Activated CD8-positive, alpha-beta memory T cell treated with anti-CD3 and anti-CD28 coated beads, Interleukin-2, amount 50 U/mL, for 1 hour (primary cell): ENCODE results near the gene DPAGT1.
A peak's percentile ranks its signal among the peaks of the same experiment; 100 is the strongest.
"Not testable (repeated sequence)": the region's sequence is repeated elsewhere in the genome, so short reads cannot be mapped to it uniquely, and the experiment has no call there.

Experiments
- DNase-seq: peaks from one replicate; pipeline ENCODE4 v3.0.0-alpha.2; 2020; ENCODE audit errors: extremely low read depth

Gene DPAGT1

GRCh38 chr11:119115484-119116234 is 14.0 kb upstream of the DPAGT1 start:
- DNase-seq, result no peak

DNA sequence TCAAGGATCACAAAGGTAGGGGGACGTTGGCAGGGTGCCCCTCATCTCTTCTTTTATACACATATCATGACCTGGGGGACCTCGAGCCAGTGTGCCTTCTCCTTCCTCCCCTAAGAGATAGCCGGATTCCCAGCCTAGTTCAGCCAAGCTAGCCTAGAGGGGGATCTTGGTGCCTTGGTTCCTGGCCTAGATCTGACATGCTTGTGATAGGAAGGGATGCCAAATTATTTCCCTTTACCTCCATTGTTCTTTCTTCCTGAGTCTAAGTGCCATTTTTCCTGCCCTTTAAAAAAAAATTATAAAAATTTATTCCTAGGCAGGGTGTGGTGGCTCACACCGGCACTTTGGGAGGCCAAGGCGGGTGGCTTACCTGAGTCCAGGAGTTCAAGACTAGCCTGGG is 12.7 kb upstream of the DPAGT1 start:
- no peak for DNase-seq

- no peak for DNase-seq
These were observed 12.1 kb upstream of the DPAGT1 start for GRCh38 chr11:119113716-119114115.

- no peak for DNase-seq
These were observed 10.8 kb upstream of the DPAGT1 start for GRCh38 chr11:119112314-119113020.

DNA sequence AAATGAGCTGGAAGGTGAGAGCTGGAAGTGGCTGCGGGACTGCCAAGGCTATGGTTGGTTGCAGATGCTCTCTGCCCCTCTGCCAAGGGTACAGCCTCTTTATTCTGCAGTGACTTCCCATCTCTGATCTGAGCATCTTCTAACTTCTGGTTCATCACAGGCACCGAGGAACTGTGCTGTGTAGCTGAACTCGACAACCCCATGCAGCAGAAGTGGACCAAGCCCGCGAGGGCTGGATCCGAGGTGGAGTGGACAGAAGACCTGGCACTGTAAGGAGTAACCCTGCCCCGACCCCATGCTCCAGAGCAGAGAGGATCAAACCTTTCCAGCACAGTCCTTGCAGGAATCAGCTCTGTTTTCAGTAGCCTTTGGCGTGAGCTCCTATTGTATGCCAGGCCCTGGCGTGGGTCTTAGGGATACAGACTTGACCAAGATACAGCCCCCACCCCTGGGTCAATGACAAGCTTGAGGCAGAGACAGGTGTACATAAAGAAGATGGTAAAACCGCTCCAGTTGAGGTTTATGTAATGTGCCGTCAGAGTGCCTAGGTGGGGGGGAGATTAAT is 9.8 kb upstream of the DPAGT1 start:
- no peak for DNase-seq

DNA sequence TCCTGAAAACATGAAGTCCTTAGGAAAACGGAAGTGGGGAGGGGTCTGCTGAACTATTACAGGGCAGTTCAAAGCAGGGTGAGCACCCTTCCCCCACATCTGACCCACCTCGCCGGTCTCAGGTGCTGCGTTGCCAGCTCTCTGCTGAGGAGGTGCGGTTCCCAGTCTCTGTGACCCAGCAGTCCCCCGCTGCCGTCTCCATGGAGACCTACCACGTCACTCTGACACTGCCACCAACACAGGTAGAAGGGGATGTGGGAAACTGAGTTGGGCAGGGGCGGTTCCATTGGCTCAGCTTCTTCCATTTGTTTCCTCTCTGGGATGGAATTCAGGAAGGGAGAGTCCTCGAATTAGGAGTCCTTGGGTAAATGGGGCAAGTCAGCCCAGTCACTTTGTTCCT is 8.8 kb upstream of the DPAGT1 start:
- no peak for DNase-seq

DNA sequence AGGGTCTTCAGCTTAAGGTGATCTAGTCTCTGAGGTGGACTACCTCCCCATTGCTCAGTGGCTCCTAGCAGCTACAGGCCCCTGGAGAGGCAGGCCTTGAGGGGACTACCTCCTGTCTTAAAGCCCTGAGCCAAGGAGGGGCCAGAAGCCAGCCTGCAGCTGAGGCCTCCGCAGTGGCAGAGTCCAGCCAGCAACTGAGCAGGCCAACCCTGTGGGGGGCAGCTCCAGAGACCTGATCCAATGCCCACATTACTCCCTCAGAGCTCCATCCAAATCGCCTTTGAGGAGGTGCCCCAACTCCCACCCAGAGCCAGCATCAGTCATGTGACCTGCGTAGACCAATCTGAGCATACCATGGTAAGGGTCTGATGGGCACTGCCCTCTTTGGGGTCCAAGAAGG is 8.2 kb upstream of the DPAGT1 start:
- DNase-seq, result no peak

DNA sequence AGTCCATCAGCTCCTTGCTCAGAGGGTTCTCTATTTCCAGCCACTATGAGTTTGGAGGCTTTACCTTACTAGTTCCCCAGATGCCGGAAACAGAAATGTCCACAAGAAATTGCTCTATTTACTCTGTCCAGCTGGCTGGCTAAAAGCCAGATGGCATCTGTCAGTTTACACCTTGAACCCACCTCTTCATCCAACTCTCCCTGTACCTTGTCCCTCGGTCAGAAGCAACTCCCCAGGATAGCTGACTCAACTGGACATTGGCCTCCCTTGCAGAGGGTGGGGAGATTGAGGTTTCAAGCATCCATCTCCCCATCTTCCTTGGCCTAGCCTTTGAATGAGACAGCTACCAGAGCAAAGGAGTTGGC is 7.2 kb upstream of the DPAGT1 start:
- no peak for DNase-seq

GRCh38 chr11:119108146-119108856 is 6.6 kb upstream of the DPAGT1 start:
- DNase-seq, result no peak

GRCh38 chr11:119107538-119108145 is 6.0 kb upstream of the DPAGT1 start:
- DNase-seq, result no peak

GRCh38 chr11:119106564-119107537 is 5.2 kb upstream of the DPAGT1 start, which contains the start of gene C2CD2L:
C2CD2L (plus strand) TSS chr11:119107344; CDS start chr11:119107742, 398 bp downstream.
- DNase-seq, result peak; percentile 61

DNA sequence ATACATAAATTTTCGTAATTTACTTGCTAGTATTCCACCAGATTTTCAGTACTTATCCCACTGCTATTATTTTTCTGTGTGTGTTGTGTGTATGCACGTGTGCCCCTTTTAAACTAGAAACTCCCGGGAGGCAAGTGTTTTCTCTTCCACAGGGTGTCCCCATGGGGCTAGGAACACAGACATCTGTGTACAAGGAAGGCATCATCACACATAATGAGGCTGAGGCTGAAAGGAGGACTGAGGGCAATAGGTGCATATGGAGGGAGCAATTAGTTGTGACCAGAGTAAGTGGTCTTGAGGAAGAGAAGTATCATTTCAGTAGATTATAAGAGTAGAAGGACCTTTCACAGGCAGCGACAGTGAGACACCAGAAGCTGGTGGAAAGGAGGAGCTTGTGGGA is 2.1 kb upstream of the DPAGT1 start:
- no peak for DNase-seq

- not testable (repeated sequence) for DNase-seq
These were observed 1.6 kb upstream of the DPAGT1 start for GRCh38 chr11:119103161-119103664.

DNA sequence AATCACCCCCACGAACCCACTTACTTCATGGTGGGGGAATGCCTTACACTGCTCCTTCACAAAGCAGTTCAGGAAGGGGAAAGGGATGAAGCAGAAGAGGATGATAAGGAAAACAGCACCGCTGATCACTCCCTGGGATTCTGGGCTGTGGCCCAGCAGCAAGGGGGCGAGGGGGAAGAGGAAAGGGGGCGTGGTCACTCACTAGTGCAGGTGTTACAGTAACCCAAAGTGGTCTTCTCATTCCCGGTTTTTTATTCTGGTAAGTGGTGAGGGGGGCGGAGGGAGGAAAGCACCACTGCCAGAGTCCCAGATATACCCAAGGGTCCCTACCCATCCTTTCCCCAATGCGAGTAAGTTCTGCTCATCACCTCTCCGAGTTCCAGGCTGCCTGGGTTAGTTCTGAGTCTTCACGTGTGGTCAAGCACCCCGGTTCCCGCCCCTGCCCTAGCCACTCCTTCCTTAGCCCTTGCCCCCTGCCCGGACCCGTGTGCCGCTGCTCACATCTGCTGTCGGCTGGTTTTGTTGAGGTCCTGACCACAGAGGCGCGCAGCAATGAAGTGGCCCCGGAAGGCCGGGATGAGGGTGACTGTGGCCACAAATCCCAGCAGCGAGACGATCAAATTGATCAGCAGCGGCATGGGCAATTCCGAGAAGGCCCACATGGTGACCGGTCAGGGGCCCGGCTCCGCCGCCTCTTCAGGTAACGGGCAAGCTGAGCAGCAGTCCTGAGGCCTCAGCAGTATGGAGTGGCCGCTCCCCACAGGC is 477 bp downstream of the DPAGT1 start:
- no peak for DNase-seq

GRCh38 chr11:119100246-119100970 is 1.2 kb downstream of the DPAGT1 start:
- no peak for DNase-seq

DNA sequence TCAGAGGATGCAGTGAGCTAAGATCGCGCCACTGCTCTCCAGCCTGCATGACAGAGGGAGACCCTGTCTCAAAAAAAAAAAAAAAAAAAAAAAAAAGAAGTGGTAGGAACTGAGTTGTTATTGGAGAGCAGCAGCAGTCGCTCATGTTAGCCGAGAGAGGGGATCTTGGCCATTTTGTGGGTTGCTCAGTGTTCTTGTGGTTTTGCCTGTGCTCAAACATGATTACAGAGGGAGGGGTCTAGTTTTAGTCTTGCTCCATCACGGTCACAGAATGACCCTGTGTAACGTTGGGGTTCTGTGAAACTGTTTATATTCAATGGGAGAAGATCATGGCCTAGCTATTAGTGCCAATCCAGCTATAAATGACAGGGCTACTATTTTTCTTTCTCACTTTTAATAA is 1.9 kb downstream of the DPAGT1 start:
- no peak for DNase-seq

GRCh38 chr11:119095066-119095880 is 6.4 kb downstream of the DPAGT1 start:
- peak; percentile 100 for DNase-seq

GRCh38 chr11:119094816-119095065 is 6.9 kb downstream of the DPAGT1 start:
- DNase-seq, result no peak
